Trophoblast cell (in vitro differentiated cells and primary cell): ENCODE data around the gene UHRF1.

Source experiments
- DNase-seq, 2 donors: peaks; one replicate each; pipeline ENCODE4 v3.0.0-alpha.2; 2016
- H2AFZ ChIP-seq: 2 replicates; pipeline ENCODE4 v1.6.1; 2013; ENCODE audit warnings: low read length, moderate library complexity, mild to moderate bottlenecking; ENCODE audit not compliant: insufficient read depth, poor library complexity
- H2AK5ac ChIP-seq: 2 replicates; pipeline ENCODE4 v1.6.1; 2013; ENCODE audit warnings: mild to moderate bottlenecking, low read length
- H2BK120ac ChIP-seq: 2 replicates; pipeline ENCODE4 v1.6.1; 2013; ENCODE audit warnings: low read length, mild to moderate bottlenecking, moderate library complexity; ENCODE audit not compliant: insufficient read depth, poor library complexity
- H2BK12ac ChIP-seq: 2 replicates; pipeline ENCODE4 v1.6.1; 2013; ENCODE audit warnings: mild to moderate bottlenecking, low read length, moderate library complexity
- H2BK5ac ChIP-seq: 2 replicates; pipeline ENCODE4 v1.6.1; 2013; ENCODE audit warnings: low read length, low read depth, moderate library complexity, mild to moderate bottlenecking; ENCODE audit not compliant: poor library complexity
- H3K14ac ChIP-seq: 2 replicates; pipeline ENCODE4 v1.6.1; 2013; ENCODE audit warnings: mild to moderate bottlenecking, low read length
- H3K18ac ChIP-seq: 2 replicates; pipeline ENCODE4 v1.6.1; 2013; ENCODE audit warnings: mild to moderate bottlenecking, low read length
- H3K23ac ChIP-seq: 2 replicates; pipeline ENCODE4 v1.6.1; 2013; ENCODE audit warnings: low read length
- H3K27ac ChIP-seq: 2 replicates; pipeline ENCODE4 v1.5.1; 2013; ENCODE audit warnings: low read depth, mild to moderate bottlenecking, inconsistent platforms, low read length, moderate library complexity
- H3K27me3 ChIP-seq: 2 replicates; pipeline ENCODE4 v1.6.1; 2013; ENCODE audit warnings: inconsistent platforms, mild to moderate bottlenecking, low read length, moderate library complexity; ENCODE audit not compliant: insufficient read depth
- H3K36me3 ChIP-seq, 2 experiments: 1 replicate in 1 of 2; 2 replicates in 1 of 2; pipeline ENCODE4 v1.6.1; 2013; ENCODE audit warnings: low read length in 2 of 2, mild to moderate bottlenecking in 2 of 2, moderate library complexity in 1 of 2; ENCODE audit not compliant: insufficient read depth in 2 of 2, control insufficient read depth in 1 of 2
- H3K4ac ChIP-seq: 2 replicates; pipeline ENCODE4 v1.6.1; 2013; ENCODE audit warnings: low read depth, mild to moderate bottlenecking, low read length, moderate library complexity
- H3K4me1 ChIP-seq, 2 experiments: 1 replicate in 1 of 2; 2 replicates in 1 of 2; pipeline ENCODE4 v1.6.1; 2013; ENCODE audit warnings: low read length in 2 of 2, mild to moderate bottlenecking in 2 of 2, moderate library complexity in 1 of 2; ENCODE audit not compliant: insufficient read depth in 2 of 2, control insufficient read depth in 1 of 2
- H3K4me2 ChIP-seq: 2 replicates; pipeline ENCODE4 v1.6.1; 2013; ENCODE audit warnings: inconsistent platforms, mild to moderate bottlenecking, low read length, moderate library complexity
- H3K4me3 ChIP-seq: 2 replicates; pipeline ENCODE4 v1.5.1; 2013; ENCODE audit warnings: mild to moderate bottlenecking, low read depth, low read length, inconsistent platforms
- H3K79me1 ChIP-seq: one replicate; pipeline ENCODE4 v1.6.1; 2013; ENCODE audit warnings: low read length
- H3K79me2 ChIP-seq: 2 replicates; pipeline ENCODE4 v1.6.1; 2013; ENCODE audit warnings: low read length, mild to moderate bottlenecking; ENCODE audit not compliant: control insufficient read depth, insufficient read depth, poor library complexity
- H3K9ac ChIP-seq: 2 replicates; pipeline ENCODE4 v1.6.1; 2013; ENCODE audit warnings: mild to moderate bottlenecking, low read length
- H3K9me3 ChIP-seq: 2 replicates; pipeline ENCODE4 v1.6.1; 2013; ENCODE audit warnings: low read depth, mild to moderate bottlenecking, control low read depth, inconsistent platforms, low read length; ENCODE audit not compliant: insufficient read depth
- H4K12ac ChIP-seq: 2 replicates; pipeline ENCODE4 v1.6.1; 2013; ENCODE audit warnings: low read depth, mild to moderate bottlenecking, low read length, moderate library complexity
- H4K8ac ChIP-seq: 2 replicates; pipeline ENCODE4 v1.6.1; 2013; ENCODE audit warnings: low read depth, mild to moderate bottlenecking, low read length, moderate library complexity
- H4K91ac ChIP-seq: one replicate; pipeline ENCODE4 v1.6.1; 2013; ENCODE audit warnings: low read depth, mild to moderate bottlenecking, low read length, moderate library complexity
- WGBS: extraction: QIAGEN DNeasy Blood & Tissue Kit; methylation state at CpG from one replicate; pipeline ENCODE4 v1.1.7; 2013; ENCODE audit warnings: missing lambda C conversion rate; ENCODE audit not compliant: insufficient read length, insufficient coverage; ENCODE audit errors: extremely low coverage; 5-methylcytosine and 5-hydroxymethylcytosine counted together

Gene UHRF1

GRCh38 chr19:4987692-4988370 lies 78.5 kb downstream of the UHRF1 start:
- H4K91ac ChIP-seq: peak overlapping the region; percentile 87
- H3K27ac ChIP-seq: peak overlapping the region; percentile 95
- H2AK5ac ChIP-seq: peak overlapping the region; percentile 5
- no peak overlapping the region for H3K9ac ChIP-seq
- no CpG with 5 or more reads among the region's 24 CpGs for WGBS
- H2BK5ac ChIP-seq: peak overlapping the region; percentile 77
- H3K79me1 ChIP-seq: peaks cover 52% of the 10 kb centered on the region
- H2BK120ac ChIP-seq: peak overlapping the region; percentile 55
- H4K12ac ChIP-seq: no peak overlapping the region
- H3K23ac ChIP-seq: no peak overlapping the region
- H3K9me3 ChIP-seq: no peaks in the 10 kb centered on the region
- H2AFZ ChIP-seq: peak overlapping the region; percentile 68
- peaks cover 44 to 67% of the 10 kb centered on the region in 2 experiments for H3K4me1 ChIP-seq
- peak overlapping the region; percentile 46 for H3K4me2 ChIP-seq
- peaks cover 5 to 8% of the 10 kb centered on the region in 2 experiments for H3K36me3 ChIP-seq
- peak overlapping the region; percentile 81 for H3K14ac ChIP-seq
- H2BK12ac ChIP-seq: peak overlapping the region; percentile 50
- peak overlapping the region; percentile 55 for H3K18ac ChIP-seq
- peak overlapping the region; percentile 61 for H4K8ac ChIP-seq
- H3K27me3 ChIP-seq: no peaks in the 10 kb centered on the region
- peak overlapping the region; percentile 53 for H3K4ac ChIP-seq
- peaks cover 39% of the 10 kb centered on the region for H3K79me2 ChIP-seq
- no peak for DNase-seq
- H3K4me3 ChIP-seq: no peak overlapping the region

GRCh38 chr19:4988770-4989251 lies 79.5 kb downstream of the UHRF1 start:
- Histone ChIP-seq H4K12ac (peak overlapping the region; percentile 10), H3K4me1 (peaks cover 44 to 66% of the 10 kb centered on the region in 2 experiments), H3K9ac (peak overlapping the region; percentile 67), H3K27me3 (no peaks in the 10 kb centered on the region), H3K14ac (peak overlapping the region; percentile 42), H3K4me2 (peak overlapping the region; percentile 50), H2BK12ac (peak overlapping the region; percentile 11), H3K23ac (peak overlapping the region; percentile 25), H3K18ac (peak overlapping the region; percentile 36), H3K27ac (peak overlapping the region; percentile 95), H3K4me3 (peak overlapping the region; percentile 59), H3K9me3 (no peaks in the 10 kb centered on the region), H3K36me3 (peaks cover under 1 to 2% of the 10 kb centered on the region in 2 experiments), H2AFZ (peak overlapping the region; percentile 23), H2AK5ac (peak overlapping the region; percentile 51), H3K4ac (peak overlapping the region; percentile 58), H3K79me1 (peaks cover 54% of the 10 kb centered on the region), H2BK5ac (peak overlapping the region; percentile 80), H3K79me2 (peaks cover 33% of the 10 kb centered on the region), H4K91ac (peak overlapping the region; percentile 60), H2BK120ac (peak overlapping the region; percentile 25), H4K8ac (peak overlapping the region; percentile 49)
- no CpG with 5 or more reads among the region's 13 CpGs for WGBS
- peak in 1 of 2 donors; percentile 36 for DNase-seq

GRCh38 chr19:4990306-4990705 lies 81.0 kb downstream of the UHRF1 start:
- Histone ChIP-seq H3K23ac (no peak overlapping the region), H3K4me3 (no peak overlapping the region), H3K27me3 (no peaks in the 10 kb centered on the region), H3K14ac (peak overlapping the region; percentile 47), H3K79me1 (peaks cover 48% of the 10 kb centered on the region), H4K8ac (peak overlapping the region; percentile 71), H3K18ac (peak overlapping the region; percentile 88), H3K4me1 (peaks cover 39 to 59% of the 10 kb centered on the region in 2 experiments), H2BK12ac (peak overlapping the region; percentile 19), H2BK5ac (peak overlapping the region; percentile 52), H3K36me3 (peaks cover 0 to 3% of the 10 kb centered on the region in 2 experiments), H2AK5ac (peak overlapping the region; percentile 87), H3K9ac (no peak overlapping the region), H3K9me3 (no peaks in the 10 kb centered on the region), H2AFZ (no peak overlapping the region), H2BK120ac (peak overlapping the region; percentile 83), H3K27ac (peak overlapping the region; percentile 88), H3K79me2 (peaks cover 33% of the 10 kb centered on the region), H3K4ac (peak overlapping the region; percentile 30), H4K91ac (peak overlapping the region; percentile 88), H4K12ac (no peak overlapping the region), H3K4me2 (peak overlapping the region; percentile 24)
- peak; percentile 92 to 98 for DNase-seq
- no CpG with 5 or more reads among the region's 7 CpGs for WGBS

GRCh38 chr19:4991538-4991937 lies 82.2 kb downstream of the UHRF1 start:
- Histone ChIP-seq H3K79me2 (peaks cover 30% of the 10 kb centered on the region), H2AK5ac (no peak overlapping the region), H2BK5ac (peak overlapping the region; percentile 67), H3K36me3 (peaks cover 8 to 9% of the 10 kb centered on the region in 2 experiments), H3K27me3 (no peaks in the 10 kb centered on the region), H3K27ac (peak overlapping the region; percentile 88), H4K8ac (peak overlapping the region; percentile 58), H4K12ac (no peak overlapping the region), H3K9ac (no peak overlapping the region), H3K4me2 (peak overlapping the region; percentile 44), H2BK12ac (peak overlapping the region; percentile 37), H3K14ac (peak overlapping the region; percentile 41), H3K79me1 (peaks cover 38% of the 10 kb centered on the region), H3K23ac (no peak overlapping the region), H2BK120ac (peak overlapping the region; percentile 82), H3K4me1 (peaks cover 26 to 47% of the 10 kb centered on the region in 2 experiments), H2AFZ (no peak overlapping the region), H3K9me3 (no peaks in the 10 kb centered on the region), H4K91ac (peak overlapping the region; percentile 60), H3K4me3 (no peak overlapping the region), H3K4ac (no peak overlapping the region), H3K18ac (peak overlapping the region; percentile 51)
- DNase-seq: peak; percentile 95 to 97
- no CpG with 5 or more reads among the region's 9 CpGs for WGBS
